Endothelial cell of umbilical vein (primary cell): ENCODE measurements around the gene PDE1C. TPM values are rescaled to one million over a fixed set of nuclear protein-coding genes. Genes with fewer than 3 reads are reported as not detected.
"Not testable (repeated sequence)": the region's sequence is repeated elsewhere in the genome, so short reads cannot be mapped to it uniquely, and the experiment has no call there.

Experiments
- BruUV-seq: library from RNA; stranded (reverse); fragments of 400-500 nt; replicated peaks from 2 replicates; lab custom pipeline; 2021; lab: Mats Ljungman, UMichigan
- CTCF ChIA-PET: fragments of 300-600, 350-600 bp; sonication (Branson Sonifier 250); formaldehyde crosslinking; loops from one replicate; lab custom pipeline; 2021; ENCODE audit warnings: antibody characterized with exemption, inconsistent platforms; lab: Charles Lee
- POLR2A ChIA-PET: fragments of 300-600, 350-600 bp; sonication (Branson Sonifier 250); formaldehyde crosslinking; loops from one replicate; lab custom pipeline; 2021; ENCODE audit warnings: antibody characterized with exemption, inconsistent platforms; lab: Charles Lee
- DNase-seq: peaks from one replicate; pipeline ENCODE4 v3.0.0-alpha.2; 2011; ENCODE audit warnings: low read depth, low spot score
- FAIRE-seq: peaks from 2 replicates; lab custom pipeline; 2011; peaks lifted over from hg19 to GRCh38; lab: Jason Lieb, UNC
- H2AFZ ChIP-seq: 2 replicates; pipeline ENCODE4 v1.6.0; 2012; ENCODE audit warnings: low read depth, low read length, control low read depth, inconsistent platforms
- H3K27ac ChIP-seq: 2 replicates; pipeline ENCODE4 v1.5.1; 2011; ENCODE audit warnings: low read depth, mild to moderate bottlenecking, control low read depth, low read length, moderate library complexity; ENCODE audit not compliant: insufficient read depth
- H3K27me3 ChIP-seq, 2 experiments: 2 replicates each; pipeline versions ENCODE4 v1.6.0 to v1.6.1; 2011; ENCODE audit warnings: low read length in 2 of 2, mixed read lengths in 1 of 2; ENCODE audit not compliant: control insufficient read depth in 2 of 2, insufficient read depth in 2 of 2
- H3K36me3 ChIP-seq, 2 experiments: 2 replicates in 1 of 2; 3 replicates in 1 of 2; pipeline ENCODE4 v1.5.1; 2011; ENCODE audit warnings: low read length in 2 of 2, mild to moderate bottlenecking in 1 of 2, moderate library complexity in 1 of 2; ENCODE audit not compliant: control insufficient read depth in 2 of 2, insufficient read depth in 2 of 2; ENCODE audit errors: extremely low read depth in 1 of 2
- H3K4me1 ChIP-seq: 3 replicates; pipeline ENCODE4 v1.5.1; 2011; ENCODE audit warnings: mild to moderate bottlenecking, low read length; ENCODE audit not compliant: control insufficient read depth, insufficient read depth; ENCODE audit errors: extremely low read depth
- H3K4me2 ChIP-seq: 2 replicates; pipeline ENCODE4 v1.6.1; 2011; ENCODE audit warnings: low read length, control low read depth, mixed read lengths; ENCODE audit not compliant: insufficient read depth
- H3K4me3 ChIP-seq, 3 experiments: fragments of 200-600 bp in 1 of 3; sonication (generic), shearing (Covaris generic) in 1 of 3; replicated peaks in 1 of 3; 2 replicates each; pipeline ENCODE4 v1.5.1; 2011 to 2016; ENCODE audit warnings: control low read depth in 3 of 3, low read length in 3 of 3, mild to moderate bottlenecking in 2 of 3, inconsistent platforms in 1 of 3, low read depth in 1 of 3, moderate library complexity in 1 of 3; ENCODE audit not compliant: insufficient read depth in 1 of 3
- H3K79me2 ChIP-seq: 2 replicates; pipeline ENCODE4 v1.6.0; 2012; ENCODE audit warnings: low read length, inconsistent platforms; ENCODE audit not compliant: control insufficient read depth, insufficient read depth
- H3K9ac ChIP-seq: replicated peaks from 2 replicates; pipeline ENCODE3; 2011; ENCODE audit warnings: low read length, control low read depth; ENCODE audit not compliant: insufficient read depth; ENCODE audit errors: extremely low read depth
- H3K9me1 ChIP-seq: replicated peaks from 3 replicates; pipeline ENCODE4 v1.6.0; 2011; ENCODE audit warnings: mild to moderate bottlenecking, low read length; ENCODE audit not compliant: control insufficient read depth, insufficient read depth; ENCODE audit errors: extremely low read depth
- H3K9me3 ChIP-seq: replicated peaks from 2 replicates; pipeline ENCODE4 v1.5.1; 2012; ENCODE audit warnings: low read length, inconsistent platforms; ENCODE audit not compliant: control insufficient read depth, insufficient read depth
- H4K20me1 ChIP-seq: replicated peaks from 2 replicates; pipeline ENCODE3; 2011; ENCODE audit warnings: mild to moderate bottlenecking, low read length; ENCODE audit not compliant: control insufficient read depth, insufficient read depth; ENCODE audit errors: extremely low read depth
- MYC ChIP-seq: IDR thresholded peaks from one replicate; pipeline ENCODE4 v1.6.1; 2011; ENCODE audit warnings: mild to moderate bottlenecking, low read depth, low read length
- dilution Hi-C: fragments of 300-500 bp; cut with MboI; formaldehyde crosslinking; loops from one replicate; pipeline ENCODE4 v1.15.0; 2019; ENCODE audit warnings: low sequenced_read_pairs; ENCODE audit not compliant: extremely low pct_ligation_motif_present
- intact Hi-C: fragments of 100-400 bp; cut with micrococcal nuclease; formaldehyde crosslinking; loops from one replicate; pipeline ENCODE4 v1.10.0; 2022
- polyA plus RNA-seq, 4 experiments: library from polyadenylated mRNA; depleted of rRNA in 3 of 4; stranded (reverse) in 3 of 4; unstranded in 1 of 4; fragments of >200 nt; gene quantifications; 2 replicates each; pipeline versions ENCODE4 v1.2.1 to v1.2.3, GENCODE V29; 2011 to 2012; ENCODE audit warnings: missing spikeins in 1 of 4
- total RNA-seq: library from RNA; stranded (reverse); gene quantifications from 2 replicates; pipeline ENCODE4 v1.2.3, GENCODE V29; 2021

Gene PDE1C
- total and polyA plus RNA-seq, 2 donors (not counting 3 experiments of a cell fraction or from before 2014, with no cell fraction given): 0.90 to 3.1 TPM

DNA sequence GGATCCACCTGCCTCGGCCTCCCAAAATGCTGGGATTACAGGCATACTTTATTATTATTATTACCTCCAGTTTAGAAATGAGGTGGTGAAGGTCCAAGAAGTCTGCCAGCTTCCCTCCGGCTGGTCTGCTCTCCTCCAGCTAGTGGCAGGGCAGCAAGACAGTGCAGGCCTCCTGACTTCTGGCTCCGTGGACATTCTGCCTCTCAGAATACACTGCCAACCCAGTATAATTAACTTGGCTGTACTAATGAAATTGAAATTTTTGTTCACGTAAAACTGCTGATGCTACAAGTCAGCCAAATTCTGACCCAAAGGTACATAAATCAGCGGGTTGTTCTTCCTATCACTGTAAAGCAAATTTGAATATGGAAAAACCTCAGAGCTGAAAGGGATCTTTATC lies 7.6 kb upstream of the PDE1C start:
- no peak for TF ChIP-seq MYC
- no peaks in the 10 kb centered on the region for H3K36me3 ChIP-seq
- intact Hi-C loops: no loop called here
- no peaks in the 10 kb centered on the region for H3K4me1 ChIP-seq
- H4K20me1 ChIP-seq: no peaks in the 10 kb centered on the region
- H3K4me2 ChIP-seq: no peak overlapping the region
- peaks cover 2 to 6% of the 10 kb centered on the region in 2 experiments for H3K27me3 ChIP-seq
- FAIRE-seq (no peak), DNase-seq (no peak)
- dilution Hi-C loops: no loop called here
- no peaks in the 10 kb centered on the region for H3K79me2 ChIP-seq
- H3K9me3 ChIP-seq: no peaks in the 10 kb centered on the region
- no peaks in the 10 kb centered on the region for H3K9me1 ChIP-seq
- ChIA-PET CTCF (no interaction called here), POLR2A (no interaction called here)
- no peak overlapping the region for H3K9ac ChIP-seq
- no peak overlapping the region for H2AFZ ChIP-seq
- H3K4me3 ChIP-seq: no peak overlapping the region
- no peak overlapping the region for H3K27ac ChIP-seq
- no TSS peak for BruUV-seq

- H3K36me3 ChIP-seq, H3K4me3 ChIP-seq, H4K20me1 ChIP-seq, H2AFZ ChIP-seq, H3K4me1 ChIP-seq, H3K9me1 ChIP-seq, DNase-seq, BruUV-seq, dilution Hi-C loops, intact Hi-C loops, H3K9ac ChIP-seq, H3K9me3 ChIP-seq, FAIRE-seq, H3K4me2 ChIP-seq, H3K79me2 ChIP-seq, H3K27ac ChIP-seq, POLR2A ChIA-PET: not testable (repeated sequence)
- CTCF ChIA-PET: interaction anchor here (0.6 kb wide), 1 partner anchor 87 kb away, joined by 3 read pairs; no protein-coding TSS in a partner anchor
- peaks cover 3 to 12% of the 10 kb centered on the region in 2 experiments for H3K27me3 ChIP-seq
These were observed 6.6 kb upstream of the PDE1C start for GRCh38 chr7:32076802-32077201.
